G401 (cell line): ENCODE data around the gene PTPMT1. TPM values are rescaled to one million over a fixed set of nuclear protein-coding genes. Genes with fewer than 3 reads are reported as not detected.
"Not testable (repeated sequence)": the region's sequence is repeated elsewhere in the genome, so short reads cannot be mapped to it uniquely, and the experiment has no call there.

ENCODE experiments used
- DNase-seq: peaks from one replicate; pipeline ENCODE4 v3.0.0-alpha.2; 2015; ENCODE audit warnings: low spot score
- in situ Hi-C: cut with HindIII; loops from 2 replicates; pipeline ENCODE4 v1.10.0; 2016; ENCODE audit warnings: low sequenced_read_pairs, mixed read lengths
- total RNA-seq: library from RNA; depleted of rRNA; stranded (reverse); fragments of >200 nt; shearing (Covaris generic); gene quantifications from 2 replicates; pipeline ENCODE4 v1.2.3, GENCODE V29; 2014

PTPMT1 gene
- total RNA-seq, 1 experiment from 2014 or later = 103 TPM

DNA sequence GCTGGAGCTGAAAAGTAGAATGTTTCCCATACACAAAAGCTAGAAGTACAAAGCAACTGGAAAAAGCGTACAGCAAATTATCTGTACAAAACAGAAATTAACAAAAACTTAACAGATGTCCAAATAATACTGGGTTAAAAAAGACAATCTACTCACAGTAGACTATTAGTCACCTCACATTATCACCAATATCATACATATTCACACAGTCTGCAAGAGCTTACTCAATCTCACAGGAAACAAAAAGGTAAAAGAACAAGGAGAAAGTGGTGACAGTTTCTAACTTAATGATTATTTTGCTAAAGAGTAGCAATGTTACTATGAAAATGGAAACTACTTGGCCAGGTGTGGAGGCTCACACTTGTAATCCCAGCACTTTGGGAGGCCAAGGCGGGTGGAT lies 24.3 kb upstream of the PTPMT1 start:
- in situ Hi-C loops = no loop called here
- DNase-seq = no peak

DNA sequence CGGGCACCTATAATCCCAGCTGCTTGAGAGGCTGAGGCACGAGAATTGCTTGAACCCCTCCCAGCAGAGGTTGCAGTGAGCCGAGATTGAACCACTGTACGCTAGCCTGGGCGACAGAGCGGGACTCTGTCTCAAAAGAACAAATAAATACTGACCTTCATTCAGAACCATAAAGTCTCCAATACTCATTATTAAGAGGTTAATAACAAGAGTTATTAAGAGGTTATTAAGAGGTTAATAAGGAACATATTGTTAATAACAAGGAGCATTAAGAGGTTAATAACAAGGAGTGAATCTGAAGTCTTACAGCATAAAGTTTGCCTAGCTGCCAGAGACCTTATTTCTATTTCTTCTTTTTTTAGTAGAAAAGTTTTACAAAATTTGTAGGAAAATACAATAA lies 20.1 kb upstream of the PTPMT1 start:
- in situ Hi-C loops = no loop called here
- no peak for DNase-seq

DNA sequence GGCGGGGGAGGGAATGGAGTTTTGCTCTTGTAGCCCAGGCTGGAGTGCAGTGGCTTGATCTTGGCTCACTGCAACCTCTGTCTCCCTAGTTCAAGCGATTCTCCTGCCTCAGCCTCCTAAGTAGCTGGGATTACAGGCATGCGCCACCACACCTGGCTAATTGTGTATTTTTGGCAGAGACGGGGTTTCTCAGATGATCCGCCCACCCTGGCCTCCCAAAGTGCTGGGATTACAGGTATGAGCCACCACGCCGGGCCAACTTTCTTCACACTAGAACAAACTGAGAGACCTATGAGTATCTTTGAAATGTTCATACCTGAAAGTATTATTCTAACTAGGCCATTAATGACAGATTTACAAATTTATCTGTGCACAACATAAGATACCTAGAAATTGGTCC lies 19.1 kb upstream of the PTPMT1 start:
- in situ Hi-C loops, DNase-seq: not testable (repeated sequence)

DNA sequence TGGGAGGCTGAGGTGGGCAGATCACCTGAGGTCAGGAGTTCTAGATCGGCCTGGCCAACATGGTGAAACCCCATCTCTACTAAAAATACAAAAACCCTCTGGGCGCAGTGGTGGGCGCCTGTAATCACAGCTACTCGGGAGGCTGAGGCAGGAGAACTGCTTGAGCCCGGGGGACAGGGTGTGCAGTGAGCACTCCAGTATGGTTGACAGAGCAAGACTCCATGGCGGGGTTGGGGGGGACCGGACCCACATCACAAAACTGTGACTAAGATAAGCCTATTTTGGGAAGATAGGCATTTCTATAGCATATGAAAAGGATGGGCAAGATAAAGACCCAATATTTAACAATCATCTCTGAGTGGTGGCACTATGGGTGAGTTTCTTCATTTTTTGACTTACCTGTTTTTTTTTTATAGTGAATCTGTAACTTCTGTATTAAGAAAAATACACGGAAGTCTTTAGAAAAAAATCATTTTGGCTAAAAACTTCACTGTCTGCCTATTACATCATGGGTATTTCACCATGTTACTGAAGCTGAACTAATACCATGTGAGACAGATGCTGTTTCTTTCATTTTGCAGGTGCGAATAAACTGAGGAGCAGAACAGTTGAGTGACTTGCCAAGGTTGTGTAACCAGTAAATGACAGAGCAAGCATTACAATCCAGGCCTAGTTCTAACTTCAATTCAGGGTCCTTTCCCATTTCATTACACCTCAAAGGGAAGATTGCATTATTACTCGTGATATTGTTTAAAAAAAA lies 14.9 kb upstream of the PTPMT1 start:
- in situ Hi-C loops = no loop called here
- no peak for DNase-seq

DNA sequence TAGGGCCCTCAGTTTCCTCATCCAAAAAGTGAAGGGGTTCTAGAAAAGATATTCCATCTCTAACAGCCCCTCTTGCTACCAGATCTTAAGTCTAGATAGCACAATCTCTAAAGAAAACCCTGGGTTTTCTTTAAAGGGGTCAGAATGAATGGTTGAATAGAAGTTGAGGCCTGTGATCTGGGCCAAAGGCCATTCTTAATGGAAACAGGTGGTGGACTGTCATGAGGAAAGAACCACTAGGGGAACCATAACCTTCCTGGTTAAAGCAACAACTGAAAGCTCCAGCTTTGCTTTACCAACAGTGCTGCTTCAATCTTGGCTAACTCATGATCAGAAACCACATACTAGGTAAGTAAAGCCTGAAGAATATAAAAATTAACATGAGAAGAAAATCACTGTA lies 14.3 kb upstream of the PTPMT1 start:
- in situ Hi-C loops = no loop called here

DNA sequence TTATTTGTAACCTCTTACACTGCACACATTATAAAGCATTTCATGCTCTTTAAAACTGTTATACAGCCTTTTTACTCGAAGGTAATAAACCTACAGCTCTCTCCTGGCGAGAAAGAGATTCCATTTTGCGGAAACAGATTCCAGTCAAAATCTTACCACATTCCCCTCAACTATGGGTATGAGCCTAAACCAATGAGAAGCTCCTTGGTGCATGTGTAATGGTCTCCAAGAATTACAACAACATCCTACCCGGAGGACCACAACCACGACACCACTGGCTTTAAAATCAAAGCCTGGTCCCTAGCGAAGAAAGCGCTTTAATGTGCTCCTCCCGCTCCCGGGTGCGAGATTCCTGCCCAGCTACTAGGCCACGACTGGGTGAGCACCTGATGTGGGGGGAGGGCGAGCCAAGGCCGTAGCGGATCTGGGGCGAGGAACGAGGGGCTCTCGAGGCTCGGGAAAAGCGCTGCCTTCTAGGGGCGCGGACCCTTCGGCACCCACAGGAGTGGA lies 13.3 kb upstream of the PTPMT1 start:
- in situ Hi-C loops = no loop called here
- DNase-seq = no peak

More for the DNA sequence above, 14.3 kb upstream of the PTPMT1 start:
- peak; percentile 56 for DNase-seq

DNA sequence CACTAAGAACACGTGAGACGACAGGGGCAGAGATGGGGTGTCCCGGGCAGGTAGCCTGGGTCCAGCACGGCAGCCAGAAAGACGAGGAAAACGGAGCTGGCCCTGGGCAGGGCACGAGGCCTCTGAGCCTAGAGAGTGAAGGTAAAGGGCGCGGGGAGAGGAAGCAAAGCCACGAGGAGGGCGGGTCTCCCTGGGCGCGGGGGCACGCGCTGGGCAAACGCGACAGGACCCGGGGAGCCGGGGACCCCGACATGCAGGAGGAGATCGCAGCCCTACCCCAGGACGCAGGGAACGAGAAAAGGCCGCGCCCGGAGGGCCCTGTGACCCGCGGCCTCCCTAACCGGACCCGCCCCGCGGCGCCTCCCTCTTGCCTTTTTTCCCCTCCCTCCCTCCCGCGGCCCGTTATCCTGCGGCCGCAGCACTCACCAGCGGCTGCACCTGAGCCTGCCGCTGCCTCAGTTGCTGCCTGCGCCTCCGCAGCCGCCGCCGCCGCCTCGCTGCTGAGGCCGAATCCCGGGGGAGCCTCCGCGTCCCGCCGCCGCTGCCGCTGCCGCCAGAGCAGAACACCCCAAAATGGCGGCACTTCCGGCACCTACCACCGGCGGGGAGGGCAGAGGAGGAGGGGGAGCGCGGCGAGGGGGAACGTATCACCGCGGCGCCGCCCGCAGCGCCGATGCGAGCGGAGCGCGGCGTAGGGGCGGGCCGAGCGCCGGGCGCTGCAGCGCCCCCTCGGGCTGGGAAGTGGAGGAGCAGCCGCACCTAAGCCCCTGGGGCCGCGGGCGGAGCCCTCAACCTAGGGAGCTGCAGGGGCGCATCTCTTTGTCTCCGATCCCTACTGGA lies 12.6 kb upstream of the PTPMT1 start, which contains the start of gene CELF1:
Gene CELF1, minus strand, starts transcription at position 567 of the 840 bp plus-strand sequence. CDS start 53,609 bp downstream, outside the sequence.
- in situ Hi-C loops = no loop called here
- DNase-seq = peak; percentile 90

DNA sequence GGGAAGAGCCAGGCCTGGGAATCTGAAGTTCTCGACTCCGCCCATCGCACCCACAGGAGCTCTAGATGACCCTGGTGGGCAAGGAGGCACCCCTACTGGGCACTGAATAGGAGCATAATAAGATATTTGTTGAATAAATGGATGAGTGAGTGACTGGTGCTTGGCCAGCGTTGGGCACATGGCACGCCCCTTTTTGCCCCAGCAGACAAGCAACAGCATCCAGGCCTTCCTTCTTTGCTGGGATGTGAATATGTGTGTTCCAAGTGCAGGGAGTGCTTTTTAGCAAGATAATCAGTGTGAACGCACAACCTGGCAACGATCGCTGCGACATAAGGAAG lies 12.0 kb upstream of the PTPMT1 start:
- peak; percentile 65 for DNase-seq
- in situ Hi-C loops = no loop called here

DNA sequence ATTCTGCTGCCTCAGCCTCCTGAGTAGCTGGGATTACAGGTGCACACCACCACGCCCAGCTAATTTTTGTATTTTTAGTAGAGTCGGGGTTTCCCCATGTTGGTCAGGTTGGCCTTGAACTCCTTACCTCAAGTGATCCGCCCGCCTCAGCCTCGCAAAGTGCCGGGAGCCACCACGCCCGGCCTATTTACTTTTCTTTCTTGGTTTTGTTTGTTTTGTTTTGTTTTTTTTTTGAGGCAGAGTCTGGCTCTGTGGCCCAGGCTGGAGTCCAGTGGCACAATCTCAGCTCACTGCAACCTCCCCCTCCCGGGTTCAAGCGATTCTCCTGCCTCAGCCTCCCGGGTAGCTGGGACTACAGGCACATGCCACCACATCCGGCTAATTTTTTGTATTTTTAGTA lies 8.4 kb upstream of the PTPMT1 start:
- DNase-seq, in situ Hi-C loops: not testable (repeated sequence)

DNA sequence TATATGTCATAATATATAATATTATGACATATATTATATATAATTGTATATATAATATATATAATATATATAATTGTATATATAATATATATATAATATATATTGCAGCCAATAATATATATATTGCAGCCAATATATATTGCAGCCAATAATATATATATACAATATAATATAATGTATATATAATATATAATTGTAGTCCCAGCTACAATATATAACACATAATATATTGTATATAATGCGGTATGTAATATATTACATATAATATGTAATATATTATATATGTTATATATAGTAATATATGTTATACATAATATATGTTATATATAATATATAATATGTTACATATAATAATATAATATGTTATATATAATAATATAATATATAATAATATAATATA lies 6.7 kb upstream of the PTPMT1 start:
- no peak for DNase-seq
- in situ Hi-C loops = no loop called here

DNA sequence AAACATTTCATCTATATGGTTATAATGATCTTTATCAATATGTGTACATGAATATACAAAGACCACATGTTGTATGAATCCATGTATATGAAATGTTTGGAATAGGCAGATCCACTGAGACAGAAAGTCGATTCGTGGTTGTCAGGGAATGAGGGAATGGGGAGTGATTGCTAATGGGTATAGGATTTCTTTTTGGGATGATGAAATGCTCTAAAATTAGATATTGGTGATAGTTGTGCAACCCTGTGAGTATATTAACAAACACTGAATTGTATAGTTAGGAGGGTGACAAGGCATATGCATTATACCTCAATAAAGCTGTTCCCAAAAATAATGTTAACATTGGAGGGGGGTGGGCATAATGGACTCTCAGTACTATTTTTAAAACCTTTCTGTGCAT lies 5.0 kb upstream of the PTPMT1 start:
- no peak for DNase-seq
- in situ Hi-C loops = no loop called here

DNA sequence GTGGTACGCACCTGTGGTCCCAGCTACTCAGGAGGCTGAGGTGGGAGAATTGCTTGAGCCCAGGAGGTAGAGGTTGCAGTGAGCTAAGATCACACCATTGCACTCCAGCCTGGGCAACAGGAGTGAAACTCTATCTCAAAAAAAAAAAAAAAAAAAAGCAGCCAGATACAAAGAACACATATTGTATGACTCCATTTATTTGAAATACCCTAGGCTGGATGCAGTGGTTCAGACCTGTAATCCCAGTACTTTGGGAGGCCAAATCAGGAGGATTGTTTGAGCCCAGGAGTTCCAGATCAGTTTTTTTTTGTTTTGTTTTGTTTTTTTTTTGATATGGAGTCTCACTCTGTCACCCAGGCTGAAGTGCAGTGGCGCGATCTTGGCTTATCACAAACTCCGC lies 3.0 kb upstream of the PTPMT1 start:
- in situ Hi-C loops = not testable (repeated sequence)

DNA sequence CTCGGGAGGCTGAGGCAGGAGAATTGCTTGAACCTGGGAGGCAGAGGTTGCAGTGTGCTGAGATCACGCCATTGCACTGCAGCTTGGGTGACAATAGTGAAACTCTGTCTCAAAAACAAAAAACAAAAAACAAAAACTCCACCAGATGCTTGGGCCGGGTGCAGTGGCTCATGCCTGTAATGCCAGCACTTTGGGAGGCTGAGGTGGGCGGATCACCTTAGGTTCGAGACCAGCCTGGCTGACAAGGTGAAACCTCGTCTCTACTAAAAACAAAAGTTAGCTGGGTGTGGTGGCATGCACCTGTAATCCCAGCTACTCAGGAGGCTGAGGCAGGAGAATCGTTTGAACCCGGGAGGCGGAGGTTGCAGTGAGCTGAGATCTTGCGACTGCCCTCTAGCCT lies 1.0 kb upstream of the PTPMT1 start:
- in situ Hi-C loops, DNase-seq: not testable (repeated sequence)

More for the DNA sequence above, 3.0 kb upstream of the PTPMT1 start:
- DNase-seq = not testable (repeated sequence)

DNA sequence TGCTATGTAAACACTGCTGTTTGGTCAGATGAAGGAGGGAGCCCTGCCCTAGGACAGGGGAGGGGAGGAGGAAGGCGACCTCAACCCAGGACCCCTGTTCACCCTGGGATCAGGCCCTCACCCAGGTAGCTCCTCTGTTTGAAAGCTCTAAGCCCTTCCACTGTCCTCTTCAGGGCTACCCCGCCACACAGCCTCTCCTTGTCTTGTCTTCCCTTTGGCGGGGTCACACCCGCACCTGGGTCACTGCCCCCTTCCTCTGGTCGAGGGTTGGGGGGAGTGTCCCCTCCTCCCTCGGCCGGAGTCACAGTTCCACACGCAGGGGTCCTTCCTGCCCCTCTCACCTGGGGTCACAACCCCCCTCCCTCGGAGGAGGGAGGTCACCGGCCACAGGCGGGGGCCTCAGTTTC lies 463 bp upstream of the PTPMT1 start:
- in situ Hi-C loops = no loop called here
- DNase-seq = no peak

DNA sequence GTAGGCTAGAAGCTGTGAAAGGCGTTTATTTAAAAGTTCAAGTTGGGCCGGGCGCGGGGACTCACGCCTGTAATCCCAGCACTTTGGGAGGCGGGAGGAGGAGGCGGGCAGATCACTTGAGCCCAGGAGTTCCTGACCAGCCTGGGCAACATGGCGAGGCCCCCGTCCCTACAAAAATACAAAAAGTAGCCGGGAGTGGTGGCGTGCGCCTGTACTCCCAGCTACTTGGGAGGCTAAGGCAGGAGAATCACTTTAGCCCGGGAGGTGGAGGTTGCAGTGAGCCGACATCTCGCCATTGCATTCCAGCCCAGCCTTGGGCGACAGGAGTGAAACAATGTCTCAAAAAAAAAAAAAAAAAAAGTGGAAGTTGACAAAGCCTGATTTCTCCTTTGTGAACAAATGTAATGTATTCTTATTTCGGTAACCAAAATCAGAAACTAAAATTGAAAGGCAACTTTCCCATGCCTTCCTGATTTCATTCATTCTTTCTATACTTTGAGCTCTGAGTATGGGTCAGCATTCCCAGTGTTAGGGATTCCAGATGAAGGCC lies 825 bp downstream of the PTPMT1 start:
- in situ Hi-C loops = no loop called here
- DNase-seq = peak; percentile 17

DNA sequence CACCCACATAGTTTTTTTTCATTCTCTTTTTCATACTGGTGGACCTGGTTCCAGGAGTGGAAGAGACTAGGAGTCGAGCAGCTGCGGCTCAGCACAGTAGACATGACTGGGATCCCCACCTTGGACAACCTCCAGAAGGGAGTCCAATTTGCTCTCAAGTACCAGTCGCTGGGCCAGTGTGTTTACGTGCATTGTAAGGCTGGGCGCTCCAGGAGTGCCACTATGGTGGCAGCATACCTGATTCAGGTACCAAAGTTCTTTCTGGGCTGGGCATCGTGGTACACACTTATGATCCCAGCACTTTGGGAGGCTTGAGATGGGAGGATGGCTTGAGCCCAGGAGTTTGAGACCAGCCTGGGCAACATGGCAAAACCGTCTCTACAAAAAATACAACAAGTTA lies 4.2 kb downstream of the PTPMT1 start:
- no peak for DNase-seq
- in situ Hi-C loops = no loop called here

DNA sequence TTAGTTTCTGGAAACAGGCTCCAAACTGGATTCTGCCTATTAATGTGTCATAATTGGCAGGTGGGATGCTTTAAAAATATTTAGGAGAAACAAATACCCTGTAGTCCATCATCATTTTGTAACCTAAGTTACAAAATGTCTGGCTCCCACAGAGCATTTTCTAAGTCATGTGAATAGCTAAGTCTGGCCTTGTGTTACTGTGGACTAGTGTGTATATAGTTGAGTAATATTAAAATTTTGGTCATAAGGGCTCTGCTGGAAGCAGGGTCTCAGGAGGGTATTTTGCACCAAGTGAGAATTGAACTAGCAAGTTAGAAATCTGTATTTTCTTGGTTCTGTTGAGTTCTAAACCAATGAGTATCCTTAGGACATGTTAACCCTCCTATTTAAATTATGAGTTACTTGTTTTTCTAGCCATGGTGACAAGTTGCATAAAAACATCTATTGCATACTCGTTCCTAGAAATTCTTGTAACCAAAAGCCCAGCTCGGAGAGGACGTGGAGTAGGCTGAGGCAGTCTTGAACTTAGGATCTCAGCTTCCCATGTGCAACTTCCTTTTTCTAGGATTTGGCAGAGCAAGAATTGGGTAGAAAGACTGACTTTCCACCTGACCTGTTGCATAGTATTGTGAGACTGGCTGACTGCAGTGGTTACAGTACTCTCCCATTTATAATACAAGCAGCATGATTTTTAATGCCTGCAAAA lies 5.4 kb downstream of the PTPMT1 start:
- DNase-seq = no peak
- in situ Hi-C loops = no loop called here

DNA sequence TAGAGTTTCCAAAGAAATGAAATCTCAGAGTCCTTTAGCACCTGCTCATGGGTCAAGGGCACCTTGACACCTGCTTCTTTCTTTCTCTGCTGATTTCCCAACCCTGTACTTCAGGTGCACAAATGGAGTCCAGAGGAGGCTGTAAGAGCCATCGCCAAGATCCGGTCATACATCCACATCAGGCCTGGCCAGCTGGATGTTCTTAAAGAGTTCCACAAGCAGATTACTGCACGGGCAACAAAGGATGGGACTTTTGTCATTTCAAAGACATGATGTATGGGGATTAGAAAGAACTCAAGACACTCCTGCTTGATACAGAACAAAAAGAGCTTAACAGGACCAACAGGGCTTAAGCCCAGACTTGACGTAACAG lies 5.9 kb downstream of the PTPMT1 start:
- in situ Hi-C loops = no loop called here
- no peak for DNase-seq

DNA sequence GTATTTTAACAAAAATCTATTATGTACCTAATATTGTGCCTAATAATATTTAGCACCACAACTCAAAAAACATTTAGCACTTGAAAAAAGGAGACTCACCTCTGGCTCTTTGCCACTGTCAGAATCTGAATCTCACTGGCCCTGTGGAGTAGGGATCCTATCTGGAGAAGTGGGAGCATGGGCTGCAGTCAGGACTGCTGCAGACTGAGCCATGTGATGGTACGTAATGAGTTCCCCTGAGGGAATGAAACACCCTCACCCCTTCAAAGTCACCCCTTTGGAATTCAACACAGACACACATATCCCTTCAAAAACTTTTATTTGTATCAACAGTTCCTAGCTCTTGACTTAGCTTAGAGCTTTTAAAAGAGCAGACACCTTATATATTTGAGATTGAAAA lies 6.5 kb downstream of the PTPMT1 start:
- in situ Hi-C loops = no loop called here
- no peak for DNase-seq
